ENCODE measurements around the gene TRIM49. TPM values are rescaled to one million over a fixed set of nuclear protein-coding genes. Genes with fewer than 3 reads are reported as not detected.
"Not testable (repeated sequence)": the region's sequence is repeated elsewhere in the genome, so short reads cannot be mapped to it uniquely, and the experiment has no call there.

The TRIM49 gene, protein sequence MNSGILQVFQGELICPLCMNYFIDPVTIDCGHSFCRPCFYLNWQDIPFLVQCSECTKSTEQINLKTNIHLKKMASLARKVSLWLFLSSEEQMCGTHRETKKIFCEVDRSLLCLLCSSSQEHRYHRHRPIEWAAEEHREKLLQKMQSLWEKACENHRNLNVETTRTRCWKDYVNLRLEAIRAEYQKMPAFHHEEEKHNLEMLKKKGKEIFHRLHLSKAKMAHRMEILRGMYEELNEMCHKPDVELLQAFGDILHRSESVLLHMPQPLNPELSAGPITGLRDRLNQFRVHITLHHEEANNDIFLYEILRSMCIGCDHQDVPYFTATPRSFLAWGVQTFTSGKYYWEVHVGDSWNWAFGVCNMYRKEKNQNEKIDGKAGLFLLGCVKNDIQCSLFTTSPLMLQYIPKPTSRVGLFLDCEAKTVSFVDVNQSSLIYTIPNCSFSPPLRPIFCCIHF
- polyA plus RNA-seq (ENCODE audit: insufficient read length), result not detected
- long read RNA-seq, donor 1, result 0 reads
- long read RNA-seq, donor 2, result 0 reads
- long read RNA-seq, donor 3, result 0 reads
- long read RNA-seq, donor 4, result 0 reads
- long read RNA-seq, donor 5, result 0 reads
- long read RNA-seq, donor 6, result 0 reads
- long read RNA-seq, donor 7, result 0 reads
- long read RNA-seq, donor 8, result 0 reads

DNA sequence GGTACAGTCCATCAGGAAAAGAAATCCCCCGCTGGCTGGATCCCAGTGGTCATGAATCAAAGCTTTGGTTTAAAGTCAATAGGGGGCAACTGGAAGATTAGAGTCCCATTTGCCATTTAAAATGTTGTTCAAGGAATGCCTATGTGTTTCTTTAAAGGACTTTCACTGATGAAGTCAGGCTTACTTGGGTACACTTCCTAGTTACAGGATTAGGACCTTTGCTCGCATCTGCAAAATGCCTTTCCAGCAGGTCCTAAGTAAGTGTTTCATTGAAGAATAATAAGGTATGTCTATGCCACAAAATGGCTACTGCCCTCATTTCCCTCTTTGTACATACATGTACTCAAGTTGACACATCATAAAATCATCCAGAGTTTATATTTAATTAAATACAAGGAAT, at the start of gene TRIM49:
TSS of gene TRIM49 (minus strand) at position 101 of the 400 bp plus-strand sequence. CDS start 4,106 bp downstream, outside the sequence.
- not testable (repeated sequence) for DNase-seq

DNA sequence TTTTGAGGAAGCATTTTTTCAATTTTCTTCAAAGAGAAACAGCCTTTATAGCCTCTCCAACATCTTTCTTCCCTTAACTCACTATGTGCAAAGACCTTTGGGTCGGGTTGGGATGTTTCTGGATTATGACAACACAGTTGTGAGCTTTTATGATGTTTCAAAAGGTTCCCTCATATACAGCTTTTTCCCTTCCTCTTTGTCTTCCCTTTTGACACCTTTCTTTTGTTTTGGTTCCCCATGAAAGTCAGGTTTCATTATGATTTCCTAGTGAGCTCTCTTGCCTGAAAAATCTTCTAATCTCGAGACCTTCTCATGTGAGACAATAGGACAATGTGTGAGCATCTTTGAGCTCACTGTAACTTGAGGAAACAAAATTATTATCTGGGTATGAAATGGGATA, 18.3 kb upstream of the TRIM49 start:
- not testable (repeated sequence) for DNase-seq

DNA sequence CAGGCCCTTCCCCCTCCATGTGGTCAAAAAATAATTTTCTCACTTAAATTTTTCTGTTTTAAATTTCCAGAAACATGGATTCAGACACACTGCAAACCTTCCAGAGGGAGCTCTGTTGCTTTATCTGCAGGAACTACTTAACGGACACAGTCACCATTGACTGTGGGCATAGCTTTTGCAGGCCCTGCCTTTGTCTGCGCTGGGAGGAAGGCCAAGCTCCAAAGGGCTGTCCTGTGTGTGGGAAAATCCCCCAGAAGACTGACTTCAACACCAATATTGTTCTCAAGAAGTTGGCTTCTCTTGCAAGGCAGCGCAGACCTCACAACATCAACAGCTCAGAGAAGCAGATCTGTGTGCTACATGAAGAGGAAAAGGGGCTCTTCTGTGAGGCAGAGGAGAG, 11.6 kb upstream of the TRIM49 start:
- not testable (repeated sequence) for DNase-seq

DNA sequence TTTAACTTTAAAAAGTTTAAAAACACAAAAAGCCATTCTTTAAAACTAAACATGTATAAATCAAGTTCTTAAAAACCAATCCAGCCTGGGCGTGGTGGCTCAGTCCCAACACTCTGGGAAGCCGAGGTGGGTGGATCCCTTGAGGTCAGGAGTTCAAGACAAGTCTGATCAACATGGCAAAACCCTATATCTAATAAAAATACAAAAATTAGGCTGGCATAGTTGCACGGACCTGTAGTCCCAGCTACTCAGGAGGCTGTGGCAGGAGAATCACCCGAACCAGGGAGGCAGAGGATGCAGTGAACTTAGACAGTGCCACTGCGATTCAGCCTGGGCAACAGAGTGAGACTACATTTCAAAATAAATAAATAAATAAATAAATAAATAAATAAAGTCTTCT, 5.2 kb upstream of the TRIM49 start:
- DNase-seq, result not testable (repeated sequence)

DNA sequence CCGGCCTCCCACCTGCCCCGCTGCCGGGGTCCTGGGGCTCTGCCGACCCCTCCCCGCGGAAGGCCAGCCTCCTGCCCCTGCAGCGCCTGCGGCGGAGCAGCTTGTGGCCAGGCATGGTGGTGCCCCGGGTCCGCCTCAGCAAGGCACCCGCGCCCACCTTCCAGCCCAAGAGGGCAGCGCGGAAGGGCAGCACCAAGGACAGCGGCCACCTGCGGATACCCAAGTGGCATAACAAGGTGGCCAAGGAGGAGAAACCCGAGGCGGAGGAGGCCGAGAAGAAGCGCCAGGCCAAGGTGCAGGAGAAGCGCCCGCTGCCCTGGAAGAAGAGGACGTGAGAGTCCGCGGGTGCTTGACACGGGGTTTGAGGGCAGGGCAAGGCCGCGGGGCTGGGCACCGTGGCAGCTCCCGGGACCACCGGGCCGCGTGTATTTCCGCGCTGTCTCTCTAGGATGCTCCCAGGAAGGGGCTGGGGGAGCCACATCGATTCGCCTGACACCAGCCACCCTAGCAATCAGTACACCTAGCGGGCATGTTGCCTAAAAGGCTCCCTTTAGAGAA, 20.8 kb downstream of the TRIM49 start:
- not testable (repeated sequence) for DNase-seq

DNA sequence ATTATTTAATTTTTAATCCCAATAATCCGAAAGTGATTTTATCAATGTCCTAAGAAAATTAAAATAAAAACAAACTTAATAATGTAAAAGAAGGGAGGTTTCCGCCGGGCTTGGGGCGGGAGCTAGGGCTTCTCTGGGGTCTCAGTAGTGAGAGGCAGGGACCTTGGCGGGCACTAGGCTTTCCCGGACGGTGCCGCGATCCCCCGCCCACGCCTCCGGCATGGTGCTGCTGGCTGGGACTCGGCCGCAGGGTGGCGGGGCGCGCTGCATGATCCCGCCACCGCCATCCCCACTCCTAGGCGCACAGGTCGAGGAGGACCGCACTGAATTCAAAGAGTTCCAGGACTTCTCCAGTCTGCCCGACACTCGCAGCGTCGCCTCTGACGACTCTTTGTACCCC, 22.6 kb downstream of the TRIM49 start:
- DNase-seq, result not testable (repeated sequence)

DNA sequence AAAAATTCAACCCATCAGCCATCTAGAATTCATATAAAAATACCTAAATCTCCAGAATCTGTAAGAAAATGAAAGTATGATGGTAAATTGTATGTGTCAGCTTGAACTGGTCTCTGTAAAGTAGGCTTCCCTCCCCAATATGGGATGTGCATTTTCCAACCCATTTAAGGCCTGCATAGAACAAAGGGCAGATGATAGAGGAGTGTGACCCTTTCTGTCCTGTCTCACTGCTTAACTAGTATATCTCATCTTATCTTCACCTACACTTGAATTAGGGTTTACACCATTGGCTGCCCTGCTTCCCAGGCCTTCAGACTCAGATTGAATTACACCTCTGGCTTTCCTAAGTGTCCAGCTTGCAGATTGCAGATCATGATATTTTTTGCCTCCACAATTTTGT, 57.6 kb downstream of the TRIM49 start:
- DNase-seq, result not testable (repeated sequence)

Other genes with a start within 250 kb of the TRIM49 start
- gene TRIM77, start 98.3 kb downstream of the TRIM49 start, polyA plus RNA-seq (ENCODE audit: insufficient read length), result not detected
- gene TRIM64B, start 69.9 kb upstream of the TRIM49 start, polyA plus RNA-seq (ENCODE audit: insufficient read length), result not detected
- not detected for gene TRIM49D1, start 113.7 kb upstream of the TRIM49 start, polyA plus RNA-seq (ENCODE audit: insufficient read length)
- gene TRIM49D2, start 115.5 kb upstream of the TRIM49 start, polyA plus RNA-seq (ENCODE audit: insufficient read length), result not detected
- gene TRIM64, start 157.5 kb upstream of the TRIM49 start, polyA plus RNA-seq (ENCODE audit: insufficient read length), result not detected
- not detected for gene TRIM49C, start 222.5 kb upstream of the TRIM49 start, polyA plus RNA-seq (ENCODE audit: insufficient read length)

Data from left kidney (tissue), 8 donors.